HAP-1 (cell line): Measurements from ENCODE around the gene KRT6C.

Experiments used
- DNase-seq, 2 experiments: peaks; one replicate each; pipeline ENCODE4 v3.0.0-alpha.2; 2016 to 2020; ENCODE audit warnings: low spot score in 2 of 2
- H3K27me3 ChIP-seq: fragments of 250-450 bp; sonication (Bioruptor Pico); 2 replicates; pipeline ENCODE4 v1.5.1; 2020; ENCODE audit warnings: low read depth, mild to moderate bottlenecking, moderate library complexity
- H3K36me3 ChIP-seq: fragments of 250-450 bp; sonication (Bioruptor Pico); replicated peaks from 2 replicates; pipeline ENCODE4 v1.5.1; 2020; ENCODE audit warnings: mild to moderate bottlenecking
- H3K4me1 ChIP-seq: fragments of 250-450 bp; sonication (Bioruptor Pico); 2 replicates; pipeline ENCODE4 v1.5.1; 2020; ENCODE audit warnings: mild to moderate bottlenecking
- H3K4me3 ChIP-seq: fragments of 250-450 bp; sonication (Bioruptor Pico); 2 replicates; pipeline ENCODE4 v1.5.1; 2020; ENCODE audit warnings: mild to moderate bottlenecking, moderate library complexity
- H3K9me3 ChIP-seq: fragments of 250-450 bp; sonication (Bioruptor Pico); 2 replicates; pipeline ENCODE4 v1.5.1; 2020; ENCODE audit warnings: mild to moderate bottlenecking, moderate library complexity
- in situ Hi-C: fragments of 300-500 bp; cut with MboI; formaldehyde crosslinking; loops from 3 replicates; pipeline ENCODE4 v1.14.3; 2020; ENCODE audit warnings: low sequenced_read_pairs, inconsistent platforms, mixed read lengths

KRT6C gene

GRCh38 chr12:52440821-52441319, 32.7 kb downstream of the KRT6C start:
- Histone ChIP-seq H3K4me3 (no peak overlapping the region), H3K4me1 (no peaks in the 10 kb centered on the region), H3K27me3 (peaks cover 2% of the 10 kb centered on the region; the same call in 1 of the 2 replicates), H3K9me3 (no peaks in the 10 kb centered on the region), H3K36me3 (no peaks in the 10 kb centered on the region)
- in situ Hi-C loops = no loop called here
- no peak for DNase-seq

- Histone ChIP-seq H3K27me3 (peaks cover 2% of the 10 kb centered on the region; the same call in 1 of the 2 replicates), H3K9me3 (no peaks in the 10 kb centered on the region), H3K36me3 (no peaks in the 10 kb centered on the region), H3K4me1 (no peaks in the 10 kb centered on the region), H3K4me3 (no peak overlapping the region)
- no peak for DNase-seq
- in situ Hi-C loops = no loop called here
Observed at GRCh38 chr12:52439845-52440244, 33.8 kb downstream of the KRT6C start.

- no peaks in the 10 kb centered on the region for H3K36me3 ChIP-seq
- H3K9me3 ChIP-seq = no peaks in the 10 kb centered on the region
- peaks cover 2% of the 10 kb centered on the region; the same call in 1 of the 2 replicates for H3K27me3 ChIP-seq
- in situ Hi-C loops = no loop called here
- no peak for DNase-seq
- H3K4me3 ChIP-seq = no peak overlapping the region
- H3K4me1 ChIP-seq = no peaks in the 10 kb centered on the region
Observed at GRCh38 chr12:52439420-52439819, 34.2 kb downstream of the KRT6C start.

- H3K27me3 ChIP-seq = peaks cover 2% of the 10 kb centered on the region; the same call in 1 of the 2 replicates
- DNase-seq = no peak
Observed at GRCh38 chr12:52438305-52439301, 35.0 kb downstream of the KRT6C start.

GRCh38 chr12:52437508-52437907, 36.1 kb downstream of the KRT6C start:
- Histone ChIP-seq H3K9me3 (no peaks in the 10 kb centered on the region), H3K4me3 (no peak overlapping the region), H3K36me3 (no peaks in the 10 kb centered on the region), H3K4me1 (no peaks in the 10 kb centered on the region), H3K27me3 (no peaks in the 10 kb centered on the region; the same call in 1 of the 2 replicates)
- no peak for DNase-seq
- in situ Hi-C loops = no loop called here

More at GRCh38 chr12:52438305-52439301, 35.0 kb downstream of the KRT6C start:
- Histone ChIP-seq H3K4me1 (no peaks in the 10 kb centered on the region), H3K4me3 (no peak overlapping the region), H3K9me3 (no peaks in the 10 kb centered on the region), H3K36me3 (no peaks in the 10 kb centered on the region)
- in situ Hi-C loops = no loop called here

GRCh38 chr12:52436828-52437474, 36.7 kb downstream of the KRT6C start:
- no peak overlapping the region for H3K4me3 ChIP-seq
- H3K9me3 ChIP-seq = no peaks in the 10 kb centered on the region
- no peaks in the 10 kb centered on the region for H3K36me3 ChIP-seq
- no peaks in the 10 kb centered on the region for H3K27me3 ChIP-seq
- DNase-seq = no peak
- in situ Hi-C loops = no loop called here
- no peaks in the 10 kb centered on the region for H3K4me1 ChIP-seq

GRCh38 chr12:52436000-52436827, 37.4 kb downstream of the KRT6C start:
- Histone ChIP-seq H3K9me3 (no peaks in the 10 kb centered on the region), H3K4me1 (no peaks in the 10 kb centered on the region), H3K36me3 (no peaks in the 10 kb centered on the region), H3K27me3 (no peaks in the 10 kb centered on the region), H3K4me3 (no peak overlapping the region)
- in situ Hi-C loops = no loop called here
- DNase-seq = no peak

- in situ Hi-C loops = no loop called here
- peaks cover 1% of the 10 kb centered on the region; the same call in 1 of the 2 replicates for H3K27me3 ChIP-seq
- no peak overlapping the region for H3K4me3 ChIP-seq
- H3K36me3 ChIP-seq = no peaks in the 10 kb centered on the region
- no peaks in the 10 kb centered on the region for H3K4me1 ChIP-seq
- DNase-seq = no peak
- no peaks in the 10 kb centered on the region for H3K9me3 ChIP-seq
Observed at GRCh38 chr12:52435659-52435999, 38.0 kb downstream of the KRT6C start.

- DNase-seq = no peak
- H3K9me3 ChIP-seq = no peaks in the 10 kb centered on the region
- H3K27me3 ChIP-seq = peaks cover 3% of the 10 kb centered on the region; the same call in 1 of the 2 replicates
- in situ Hi-C loops = no loop called here
- H3K4me1 ChIP-seq = no peaks in the 10 kb centered on the region
- no peaks in the 10 kb centered on the region for H3K36me3 ChIP-seq
- H3K4me3 ChIP-seq = no peak overlapping the region
Observed at GRCh38 chr12:52434760-52435530, 38.7 kb downstream of the KRT6C start.

- H3K4me3 ChIP-seq = no peak within 1 kb of the TSS
- H3K9me3 ChIP-seq = no peaks in the 10 kb centered on the region
- H3K4me1 ChIP-seq = no peaks in the 10 kb centered on the region
- in situ Hi-C loops = no loop called here
- no peaks in the 10 kb centered on the region for H3K36me3 ChIP-seq
- no peak for DNase-seq
- peaks cover 3% of the 10 kb centered on the region; the same call in 1 of the 2 replicates for H3K27me3 ChIP-seq
Observed at GRCh38 chr12:52434081-52434733, 39.4 kb downstream of the KRT6C start, which contains the start of gene KRT75. TSS of gene KRT75 (minus strand) at chr12:52434371. CDS start at chr12:52434304, 67 bp downstream.

GRCh38 chr12:52433501-52434080, 40.0 kb downstream of the KRT6C start:
- DNase-seq = no peak
- in situ Hi-C loops = no loop called here
- Histone ChIP-seq H3K36me3 (no peaks in the 10 kb centered on the region), H3K4me3 (no peak overlapping the region), H3K4me1 (no peaks in the 10 kb centered on the region), H3K9me3 (no peaks in the 10 kb centered on the region), H3K27me3 (peaks cover 3% of the 10 kb centered on the region; the same call in 1 of the 2 replicates)
